NK-92 (cell line): ENCODE measurements around the gene ATP9A.
"Not testable (repeated sequence)": the region's sequence is repeated elsewhere in the genome, so short reads cannot be mapped to it uniquely, and the experiment has no call there.

Experiments
- DNase-seq: peaks from one replicate; lab custom pipeline; 2025; ENCODE audit not compliant: unreplicated experiment; lab: John Stamatoyannopoulos, UW

ATP9A gene

GRCh38 chr20:51792960-51793359 lies 24.8 kb upstream of the ATP9A start:
- no peak for DNase-seq

DNA sequence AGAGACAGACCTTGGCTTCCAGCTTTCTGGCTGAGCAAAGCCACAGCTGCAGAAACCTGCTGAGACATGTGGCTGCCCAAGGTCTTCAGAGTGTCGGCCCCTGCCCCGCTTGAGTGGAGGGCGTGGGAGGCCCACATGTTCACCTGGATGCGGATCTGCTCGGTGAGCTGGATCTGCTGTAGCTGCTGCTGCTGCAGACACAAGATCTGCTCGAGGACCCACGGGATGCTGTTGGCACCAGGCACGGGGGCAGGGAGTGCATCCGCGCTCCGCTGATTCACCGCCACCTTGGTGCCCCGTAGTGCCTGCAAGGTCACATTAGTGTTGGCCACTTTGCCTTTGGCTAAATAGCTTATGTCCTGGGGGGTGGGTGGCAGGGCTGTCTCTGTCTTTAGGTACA lies 23.4 kb upstream of the ATP9A start:
- no peak for DNase-seq

GRCh38 chr20:51790256-51790655 lies 22.1 kb upstream of the ATP9A start:
- no peak for DNase-seq

GRCh38 chr20:51789434-51789833 lies 21.2 kb upstream of the ATP9A start:
- no peak for DNase-seq

GRCh38 chr20:51788822-51789221 lies 20.6 kb upstream of the ATP9A start:
- no peak for DNase-seq

DNA sequence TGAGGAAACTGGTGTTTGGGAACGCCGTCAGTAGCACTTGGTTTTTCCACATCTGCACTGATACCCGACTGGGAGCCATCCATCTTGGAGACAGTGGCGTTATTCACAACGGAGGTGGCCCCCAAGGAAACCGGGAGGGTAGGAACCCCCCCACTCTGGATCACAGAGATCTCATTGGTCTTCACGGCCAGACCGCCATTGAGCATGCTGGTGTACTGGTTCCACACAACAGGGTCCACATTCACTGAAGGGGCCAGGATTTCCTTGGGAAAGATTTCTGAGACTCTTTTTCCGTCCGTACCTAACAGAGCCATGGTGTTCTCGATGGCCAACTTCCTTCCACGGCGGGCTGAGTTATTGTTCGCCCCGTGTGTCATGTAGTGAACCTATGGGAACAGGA lies 16.1 kb upstream of the ATP9A start:
- no peak for DNase-seq

GRCh38 chr20:51778229-51778759 lies 10.1 kb upstream of the ATP9A start:
- DNase-seq = not testable (repeated sequence)

DNA sequence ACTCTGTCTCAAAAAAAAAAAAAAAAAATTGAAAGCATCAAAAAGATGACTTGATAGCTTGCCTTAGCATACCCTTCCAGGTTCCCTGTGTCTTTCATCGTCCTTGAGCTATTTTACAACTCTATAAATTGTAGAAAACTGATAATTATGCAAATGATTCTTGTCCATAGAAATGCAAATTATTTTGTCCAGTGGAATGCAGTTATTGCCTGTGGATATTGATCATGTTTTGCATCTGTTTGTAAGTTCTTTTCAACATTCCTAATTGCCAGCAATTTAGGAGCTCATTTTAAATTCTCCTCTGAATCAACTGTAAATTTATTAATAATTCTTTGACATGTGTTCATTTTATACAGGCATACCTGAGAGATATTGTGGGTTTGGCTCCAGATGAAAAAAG lies 7.1 kb upstream of the ATP9A start:
- no peak for DNase-seq

- no peak for DNase-seq
Measured at GRCh38 chr20:51772236-51772635, 4.0 kb upstream of the ATP9A start.

DNA sequence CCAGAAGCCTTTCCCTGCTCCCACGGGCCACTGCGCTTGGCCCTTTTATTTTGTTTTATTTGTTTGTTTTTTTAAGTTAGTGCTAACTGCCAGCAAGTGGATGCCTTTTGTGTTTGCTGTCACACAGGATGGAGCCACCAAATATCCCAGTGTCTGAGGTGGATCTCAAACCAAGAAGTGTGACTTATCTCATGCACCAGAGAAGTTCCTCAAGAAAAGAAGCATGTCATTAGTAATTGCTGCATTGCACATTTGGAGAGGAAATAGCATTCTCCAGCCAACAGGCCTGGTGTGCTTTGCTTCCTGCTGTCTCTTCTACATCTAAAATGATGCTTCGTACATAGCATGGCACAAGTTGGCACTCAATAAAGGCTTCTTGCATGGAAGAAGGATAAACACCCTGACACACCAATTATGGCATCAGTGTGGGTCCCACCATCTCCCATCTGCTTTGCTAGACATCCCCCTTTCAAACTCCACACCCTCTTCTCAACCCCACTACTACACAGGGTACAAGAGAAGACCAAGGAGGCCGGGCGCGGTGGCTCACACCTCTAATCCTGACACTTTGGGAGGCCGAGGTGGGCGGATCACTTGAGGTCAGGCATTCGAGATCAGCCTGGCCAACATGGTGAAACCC lies 1.9 kb upstream of the ATP9A start:
- DNase-seq = no peak

GRCh38 chr20:51768759-51769517 lies 748 bp upstream of the ATP9A start:
- DNase-seq = no peak

DNA sequence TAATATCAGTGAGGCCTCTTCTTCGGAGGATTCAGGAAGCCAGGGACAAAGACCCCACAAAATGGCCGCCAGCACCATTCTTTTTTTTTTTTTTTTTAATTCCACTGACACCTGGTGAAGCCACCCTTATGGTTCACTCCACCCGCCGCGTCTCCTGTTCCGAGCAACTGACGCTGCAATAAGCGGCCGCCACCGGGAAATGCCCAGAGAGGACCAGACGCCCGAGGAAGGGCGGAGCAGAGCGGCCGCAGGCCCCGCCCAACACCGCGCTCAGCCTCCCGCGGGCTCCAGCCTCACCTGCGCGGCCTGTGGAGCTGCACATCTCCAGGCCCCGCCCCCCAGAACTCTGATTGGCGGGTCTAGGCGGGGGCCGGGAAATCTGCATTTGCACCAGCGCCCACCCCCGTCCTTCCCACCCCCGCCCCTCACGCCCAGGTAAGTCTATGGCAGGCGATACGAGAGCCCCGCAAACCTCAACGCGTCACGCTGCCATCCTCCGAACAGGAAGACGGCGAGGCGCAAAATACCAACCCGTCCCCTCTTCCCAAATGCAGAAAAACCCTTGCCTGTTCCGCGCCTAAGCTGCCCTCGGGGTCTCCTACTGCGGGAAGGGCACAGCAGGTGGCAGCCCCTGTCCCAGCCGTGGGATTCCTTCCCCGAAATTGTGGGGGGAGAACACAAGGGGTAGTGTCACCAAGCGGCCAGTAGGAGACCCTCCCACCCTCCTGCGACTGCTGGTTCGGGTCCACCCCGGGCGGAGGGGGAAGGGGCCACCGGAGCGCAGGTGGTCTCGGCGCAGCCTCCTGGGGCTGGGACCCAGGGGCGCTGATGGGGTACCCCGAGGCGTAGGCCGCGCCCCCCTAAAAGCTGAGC lies 960 bp downstream of the ATP9A start:
- DNase-seq = no peak

- not testable (repeated sequence) for DNase-seq
Measured at GRCh38 chr20:51765381-51765780, 2.8 kb downstream of the ATP9A start.

- DNase-seq = no peak
Measured at GRCh38 chr20:51763965-51764602, 4.1 kb downstream of the ATP9A start.

DNA sequence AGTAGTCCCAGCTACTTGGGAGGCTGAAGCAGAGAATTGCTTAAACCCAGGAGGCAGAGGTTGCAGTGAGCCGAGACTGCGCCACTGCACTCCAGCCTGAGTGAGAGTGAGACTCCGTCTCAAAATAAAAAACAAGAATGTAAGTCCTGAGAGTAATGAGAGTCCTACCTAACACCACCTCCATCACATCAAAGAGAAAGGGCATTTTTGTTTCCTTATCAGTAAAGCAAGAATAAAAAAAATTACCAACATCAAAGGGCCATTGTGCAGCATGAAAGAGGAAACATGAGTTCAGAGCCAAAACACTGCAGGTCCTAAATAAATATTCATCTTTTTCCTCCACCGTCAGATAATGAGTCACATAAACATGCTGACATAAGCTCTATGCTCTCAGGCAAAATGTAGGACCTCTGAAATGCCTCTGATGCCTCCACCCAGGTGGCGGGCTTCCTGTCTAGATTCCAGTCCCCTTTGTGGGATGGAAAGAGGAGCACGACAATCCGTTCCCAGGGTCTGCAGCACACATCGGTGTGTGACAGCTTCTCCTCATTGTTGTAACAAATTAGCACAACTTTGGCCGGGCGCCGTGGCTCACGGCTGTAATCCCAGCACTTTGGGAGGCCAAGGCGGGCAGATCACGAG lies 7.2 kb downstream of the ATP9A start:
- DNase-seq = no peak

DNA sequence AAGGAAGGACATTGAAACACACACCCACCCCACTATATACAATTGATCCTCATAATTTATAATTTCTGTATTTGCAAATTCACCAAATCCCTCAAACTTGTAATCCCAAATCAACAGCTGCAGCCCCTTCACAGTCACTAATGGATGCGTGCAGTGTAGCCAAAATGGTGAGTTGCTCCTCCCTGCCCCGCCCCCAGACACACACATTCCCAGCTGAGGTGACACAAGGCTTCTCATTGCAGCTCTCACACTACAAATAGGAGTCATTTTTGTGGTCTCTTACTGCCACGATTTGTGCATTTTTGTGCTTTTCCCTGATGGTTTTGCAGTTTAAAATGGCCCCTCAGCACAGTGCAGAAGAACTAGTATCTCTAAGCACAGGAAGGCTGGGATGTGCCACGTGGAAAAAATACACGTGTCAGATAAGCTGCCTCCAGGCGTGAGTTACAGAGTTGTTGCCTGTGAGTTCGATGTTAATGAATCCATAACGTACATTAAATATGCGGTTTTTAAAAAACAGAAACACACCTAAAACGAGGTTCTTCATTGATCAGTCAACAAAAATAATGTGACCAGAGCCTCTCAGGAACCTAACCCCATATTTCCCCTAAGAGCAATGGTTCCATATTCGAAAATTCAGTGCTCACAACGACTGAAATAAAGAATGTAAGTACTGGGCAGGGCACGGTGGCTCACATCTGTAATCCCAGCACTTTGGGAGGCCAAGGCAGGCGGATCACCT lies 8.2 kb downstream of the ATP9A start:
- no peak for DNase-seq

DNA sequence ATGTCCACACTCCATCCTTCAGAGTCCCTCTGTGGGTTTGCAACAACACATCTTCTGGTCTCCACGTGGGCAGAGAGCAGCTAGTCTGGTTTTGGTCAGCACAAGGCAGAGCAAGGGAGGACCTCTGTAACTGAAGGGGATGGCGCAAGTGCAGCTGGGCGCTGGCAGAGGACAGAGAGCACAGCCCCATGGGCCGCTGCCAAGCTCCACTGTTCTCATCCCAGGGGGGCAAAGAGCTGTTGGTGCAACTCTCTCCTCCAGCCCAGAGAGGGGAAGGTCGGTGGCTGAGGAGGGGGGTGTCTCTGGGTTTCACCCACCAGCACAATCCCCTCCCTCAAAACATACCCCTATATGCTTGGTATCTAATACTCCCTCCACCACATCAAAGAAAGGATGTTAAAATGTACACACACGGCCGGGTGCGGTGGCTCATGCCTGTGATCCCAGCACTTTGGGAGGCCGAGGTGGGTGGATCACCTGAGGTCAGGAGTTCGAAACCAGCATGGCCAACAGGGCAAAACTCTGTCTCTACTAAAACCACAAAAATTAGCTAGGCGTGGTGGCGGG lies 9.1 kb downstream of the ATP9A start:
- no peak for DNase-seq

DNA sequence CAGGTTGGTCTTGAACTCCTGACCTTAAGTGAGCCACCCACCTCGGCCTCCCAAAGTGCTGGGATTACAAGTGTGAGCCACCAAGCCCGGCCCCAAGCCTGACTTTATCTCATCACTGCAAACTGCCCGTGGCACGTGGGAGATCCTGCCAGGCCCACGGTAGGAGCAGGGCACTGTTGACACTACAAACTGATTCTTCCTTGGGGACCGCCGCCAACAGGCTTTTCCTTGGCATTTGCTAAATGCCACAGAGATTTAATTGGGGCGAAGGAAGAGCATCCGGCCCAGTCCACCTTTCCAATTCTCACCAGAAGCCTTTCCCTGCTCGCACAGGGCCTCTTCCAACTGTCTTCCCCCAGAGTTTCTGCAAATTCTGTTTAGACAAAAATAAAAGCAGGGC lies 11.0 kb downstream of the ATP9A start:
- no peak for DNase-seq

- DNase-seq = no peak
Measured at GRCh38 chr20:51756653-51757052, 11.5 kb downstream of the ATP9A start.

GRCh38 chr20:51753220-51753619 lies 15.0 kb downstream of the ATP9A start:
- not testable (repeated sequence) for DNase-seq
